Mucosa of stomach (tissue), 1 donor: ENCODE data around the gene ULK3.

ENCODE experiments used
- H3K27me3 ChIP-seq: one replicate; pipeline ENCODE4 v1.7.0; 2013; ENCODE audit warnings: mild to moderate bottlenecking, low read length; ENCODE audit not compliant: control insufficient read depth, insufficient read depth
- H3K36me3 ChIP-seq: one replicate; pipeline ENCODE4 v1.7.0; 2013; ENCODE audit warnings: low read length; ENCODE audit not compliant: control insufficient read depth, insufficient read depth
- H3K4me1 ChIP-seq: one replicate; pipeline ENCODE4 v1.7.0; 2013; ENCODE audit warnings: mild to moderate bottlenecking, low read length; ENCODE audit not compliant: control insufficient read depth, insufficient read depth
- H3K4me3 ChIP-seq: one replicate; pipeline ENCODE4 v1.7.0; 2013; ENCODE audit warnings: low read length
- H3K9ac ChIP-seq: one replicate; pipeline ENCODE4 v1.7.0; 2013; ENCODE audit warnings: mild to moderate bottlenecking, low read length, moderate library complexity
- H3K9me3 ChIP-seq: one replicate; pipeline ENCODE4 v1.7.0; 2013; ENCODE audit warnings: mild to moderate bottlenecking, low read length, moderate library complexity; ENCODE audit not compliant: control insufficient read depth
- donor health status: Pancreatic carcinoma.

The ULK3 gene

GRCh38 chr15:74845581-74845980 lies 2.6 kb upstream of the ULK3 start:
- Histone ChIP-seq H3K36me3 (peaks cover 25% of the 10 kb centered on the region), H3K27me3 (no peaks in the 10 kb centered on the region), H3K9me3 (no peaks in the 10 kb centered on the region), H3K9ac (peak overlapping the region; percentile 12), H3K4me3 (no peak overlapping the region), H3K4me1 (peaks cover 40% of the 10 kb centered on the region)

DNA sequence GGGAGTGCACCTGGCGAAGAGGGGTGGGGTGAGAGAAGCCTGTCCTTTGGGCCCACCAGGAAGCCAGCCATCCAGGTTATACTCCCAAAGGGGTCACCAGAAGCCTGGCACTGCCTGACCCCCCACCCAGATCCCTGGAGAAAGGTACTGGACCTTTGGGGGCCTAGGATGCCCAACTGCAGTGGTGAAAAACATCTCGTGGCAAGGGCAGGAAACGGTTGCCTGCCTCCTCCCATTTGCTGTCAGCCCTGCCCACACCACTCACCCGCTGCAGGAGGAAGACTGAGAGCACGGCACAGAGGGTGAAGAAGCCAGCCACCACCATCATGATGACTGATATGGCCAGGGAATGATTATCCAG lies 2.2 kb upstream of the ULK3 start:
- Histone ChIP-seq H3K36me3 (peaks cover 25% of the 10 kb centered on the region), H3K9me3 (no peaks in the 10 kb centered on the region), H3K9ac (peak overlapping the region; percentile 12)

GRCh38 chr15:74844319-74845207 lies 1.6 kb upstream of the ULK3 start:
- Histone ChIP-seq H3K9ac (peak overlapping the region; percentile 44), H3K4me1 (peaks cover 35% of the 10 kb centered on the region), H3K9me3 (no peaks in the 10 kb centered on the region), H3K27me3 (no peaks in the 10 kb centered on the region), H3K36me3 (peaks cover 25% of the 10 kb centered on the region), H3K4me3 (no peak overlapping the region)

More for the DNA sequence above, 2.2 kb upstream of the ULK3 start:
- Histone ChIP-seq H3K4me1 (peaks cover 37% of the 10 kb centered on the region), H3K4me3 (no peak overlapping the region), H3K27me3 (no peaks in the 10 kb centered on the region)

DNA sequence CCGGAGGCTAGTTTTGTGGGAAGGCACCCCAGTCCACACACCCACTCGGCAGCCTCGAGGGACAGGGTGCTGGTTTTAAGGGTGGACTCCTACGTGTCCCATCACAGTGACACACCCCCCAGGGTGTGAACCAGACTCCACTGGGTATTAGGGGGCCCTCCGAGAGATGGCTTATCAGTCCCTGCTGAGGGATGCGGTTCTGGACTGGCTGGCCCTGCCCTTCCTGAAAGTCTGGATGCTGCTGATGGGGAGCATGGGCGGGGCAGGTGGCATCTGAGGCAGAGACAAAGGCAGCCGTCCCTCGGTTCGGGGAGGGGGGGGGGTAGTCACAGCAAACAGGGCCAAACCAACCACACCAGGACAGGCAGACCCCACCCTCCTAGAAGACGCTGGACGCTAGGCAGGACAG lies 939 bp upstream of the ULK3 start:
- H3K27me3 ChIP-seq = no peaks in the 10 kb centered on the region

GRCh38 chr15:74843445-74843828 lies 481 bp upstream of the ULK3 start:
- Histone ChIP-seq H3K4me3 (no peak overlapping the region), H3K9me3 (no peaks in the 10 kb centered on the region), H3K9ac (peak overlapping the region; percentile 44), H3K4me1 (peaks cover 33% of the 10 kb centered on the region), H3K36me3 (peaks cover 22% of the 10 kb centered on the region), H3K27me3 (no peaks in the 10 kb centered on the region)

More for the DNA sequence above, 939 bp upstream of the ULK3 start:
- H3K36me3 ChIP-seq = peaks cover 25% of the 10 kb centered on the region
- H3K4me1 ChIP-seq = peaks cover 35% of the 10 kb centered on the region
- H3K9me3 ChIP-seq = no peaks in the 10 kb centered on the region
- H3K4me3 ChIP-seq = no peak overlapping the region
- peak overlapping the region; percentile 44 for H3K9ac ChIP-seq

- Histone ChIP-seq H3K27me3 (no peaks in the 10 kb centered on the region), H3K36me3 (peaks cover 9% of the 10 kb centered on the region), H3K4me1 (peaks cover 19% of the 10 kb centered on the region), H3K4me3 (no peak overlapping the region), H3K9ac (peak overlapping the region; percentile 71), H3K9me3 (no peaks in the 10 kb centered on the region)
Observed at GRCh38 chr15:74841891-74842373, 1.0 kb downstream of the ULK3 start.

DNA sequence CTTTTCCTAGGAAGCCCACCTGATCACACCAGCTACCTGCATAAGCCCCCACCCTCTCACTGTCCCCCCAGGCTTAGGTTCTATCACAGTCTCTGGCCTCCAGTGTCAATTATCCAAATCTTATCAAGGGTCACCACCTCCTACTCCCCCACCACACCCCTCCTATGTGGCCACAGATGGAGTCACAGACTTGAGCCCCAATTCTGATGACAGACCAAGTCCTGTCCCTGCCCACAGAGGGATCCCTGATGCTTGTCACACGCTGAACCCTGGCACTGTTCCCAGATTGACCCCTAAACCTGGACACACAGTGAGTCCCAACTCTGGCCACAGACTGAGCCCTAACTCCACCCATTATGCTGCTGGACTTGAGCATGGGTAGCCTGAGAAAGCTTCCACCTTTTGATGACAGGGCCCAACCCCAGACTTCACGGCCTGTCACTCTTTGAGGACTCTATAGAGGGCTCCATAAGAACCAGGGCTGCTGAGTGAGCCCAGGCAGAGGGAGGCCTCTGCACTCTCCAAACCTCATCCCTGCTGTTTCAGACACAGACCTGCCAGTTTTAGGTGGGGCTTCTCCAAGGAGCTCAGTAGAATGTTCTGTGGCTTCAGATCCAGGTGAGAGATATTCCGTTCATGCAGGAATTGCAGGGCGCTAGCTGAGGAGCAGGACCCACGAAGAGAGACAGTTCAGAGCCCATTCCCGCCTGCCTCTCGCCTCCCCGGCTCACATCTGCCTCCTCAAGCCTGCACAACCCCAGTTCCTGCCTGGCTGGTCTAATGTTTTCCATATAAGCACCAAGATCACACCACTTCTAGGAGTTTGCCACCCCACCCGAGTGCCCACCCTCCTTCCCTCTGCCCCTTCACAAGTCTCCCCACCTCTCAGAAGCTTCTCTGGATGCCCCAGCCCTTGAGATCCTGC lies 1.8 kb downstream of the ULK3 start:
- Histone ChIP-seq H3K9ac (no peak overlapping the region), H3K27me3 (no peaks in the 10 kb centered on the region), H3K9me3 (no peaks in the 10 kb centered on the region), H3K36me3 (peaks cover 9% of the 10 kb centered on the region), H3K4me3 (no peak overlapping the region), H3K4me1 (peaks cover 19% of the 10 kb centered on the region)

GRCh38 chr15:74839526-74840395 lies 3.2 kb downstream of the ULK3 start:
- Histone ChIP-seq H3K9ac (no peak overlapping the region), H3K4me3 (no peak overlapping the region), H3K9me3 (no peaks in the 10 kb centered on the region), H3K4me1 (peaks cover 19% of the 10 kb centered on the region), H3K36me3 (no peaks in the 10 kb centered on the region), H3K27me3 (no peaks in the 10 kb centered on the region)

DNA sequence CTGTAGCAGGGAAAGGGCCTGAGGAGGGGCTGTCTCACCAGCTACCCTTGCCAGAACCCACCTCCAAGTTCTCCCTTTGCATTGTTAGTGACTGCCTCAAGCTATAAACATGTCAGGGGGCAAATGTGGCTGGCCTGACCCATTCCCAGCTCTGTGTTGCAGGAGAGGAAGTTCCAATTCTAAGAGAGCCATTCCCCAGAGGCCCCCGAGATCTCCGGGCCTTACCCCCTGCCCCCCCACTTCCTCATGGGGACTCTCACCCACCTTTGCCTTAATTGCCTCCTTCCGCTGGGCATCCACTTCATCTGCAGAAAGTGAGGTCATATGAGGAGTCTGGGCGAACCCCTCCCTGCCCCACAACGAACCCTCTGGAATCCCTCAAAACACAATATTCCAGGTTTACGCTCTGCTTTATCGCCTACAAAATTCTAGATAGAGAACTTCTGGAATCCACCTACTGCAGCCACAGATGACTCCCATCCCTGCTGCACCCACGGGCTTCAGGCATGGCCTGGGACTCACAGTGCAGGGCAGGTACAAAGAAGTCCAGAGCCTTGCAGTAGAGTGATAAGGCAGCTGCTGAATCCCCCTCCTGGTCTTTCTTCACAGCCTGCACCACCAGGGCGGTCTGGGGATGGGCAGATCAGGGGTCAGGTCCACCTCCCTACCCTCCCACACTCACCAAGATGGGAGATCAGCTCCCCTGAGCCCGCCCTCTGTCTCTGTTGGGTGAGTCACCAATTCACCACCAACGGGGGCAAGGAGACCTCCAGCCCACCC lies 4.0 kb downstream of the ULK3 start:
- no peaks in the 10 kb centered on the region for H3K9me3 ChIP-seq
- no peak overlapping the region for H3K9ac ChIP-seq
- H3K4me1 ChIP-seq = peaks cover 18% of the 10 kb centered on the region
- no peaks in the 10 kb centered on the region for H3K27me3 ChIP-seq
- no peak overlapping the region for H3K4me3 ChIP-seq
- no peaks in the 10 kb centered on the region for H3K36me3 ChIP-seq

- Histone ChIP-seq H3K4me3 (no peak overlapping the region), H3K27me3 (no peaks in the 10 kb centered on the region), H3K36me3 (no peaks in the 10 kb centered on the region), H3K9me3 (no peaks in the 10 kb centered on the region), H3K4me1 (peaks cover 10% of the 10 kb centered on the region), H3K9ac (no peak overlapping the region)
Observed at GRCh38 chr15:74838137-74838516, 4.8 kb downstream of the ULK3 start.
